ES-I3 (cell line): ENCODE data around the gene DAAM1.

Experiments used
- H3K36me3 ChIP-seq: 2 replicates; pipeline ENCODE4 v1.6.1; 2013; ENCODE audit warnings: mild to moderate bottlenecking, low read length, control low read depth, moderate library complexity; ENCODE audit not compliant: insufficient read depth
- H3K4me1 ChIP-seq: 2 replicates; pipeline ENCODE4 v1.6.1; 2013; ENCODE audit warnings: mild to moderate bottlenecking, control low read depth, low read length; ENCODE audit not compliant: insufficient read depth
- H3K9ac ChIP-seq: 2 replicates; pipeline ENCODE4 v1.6.1; 2013; ENCODE audit warnings: low read depth, mild to moderate bottlenecking, low read length, moderate library complexity
- H3K9me3 ChIP-seq: 2 replicates; pipeline ENCODE4 v1.6.1; 2013; ENCODE audit warnings: mild to moderate bottlenecking, low read length, moderate library complexity; ENCODE audit not compliant: control insufficient read depth, insufficient read depth

The DAAM1 gene

GRCh38 chr14:59197695-59198262 lies 9.3 kb downstream of the DAAM1 start:
- H3K9me3 ChIP-seq: no peaks in the 10 kb centered on the region
- H3K4me1 ChIP-seq: 0 out of 2 replicates have a peak, but pooled peaks cover 2% of the 10 kb centered on the region
- no peak overlapping the region for H3K9ac ChIP-seq
- no peaks in the 10 kb centered on the region for H3K36me3 ChIP-seq

DNA sequence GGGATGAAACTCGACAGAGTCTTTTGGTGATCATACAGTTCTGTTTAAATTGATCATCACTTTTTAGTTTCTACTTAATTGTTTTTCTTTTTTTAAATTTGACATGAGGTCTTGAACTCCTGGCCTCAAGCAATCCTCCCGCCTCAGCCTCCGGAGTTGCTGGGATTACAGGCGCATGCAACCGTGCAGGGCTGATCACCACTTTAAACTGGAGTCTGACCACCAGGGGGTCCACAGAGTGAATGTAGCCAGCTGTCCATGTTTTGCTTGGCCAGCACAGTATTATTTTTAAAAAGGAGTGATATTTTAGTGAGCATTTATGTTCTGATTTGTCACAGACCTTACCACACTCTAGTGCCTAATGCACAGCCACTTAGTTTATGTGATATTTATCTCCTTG lies 10.7 kb downstream of the DAAM1 start:
- Histone ChIP-seq H3K9ac (no peak overlapping the region), H3K36me3 (no peaks in the 10 kb centered on the region), H3K9me3 (no peaks in the 10 kb centered on the region), H3K4me1 (0 out of 2 replicates have a peak, but pooled peaks cover 2% of the 10 kb centered on the region)

DNA sequence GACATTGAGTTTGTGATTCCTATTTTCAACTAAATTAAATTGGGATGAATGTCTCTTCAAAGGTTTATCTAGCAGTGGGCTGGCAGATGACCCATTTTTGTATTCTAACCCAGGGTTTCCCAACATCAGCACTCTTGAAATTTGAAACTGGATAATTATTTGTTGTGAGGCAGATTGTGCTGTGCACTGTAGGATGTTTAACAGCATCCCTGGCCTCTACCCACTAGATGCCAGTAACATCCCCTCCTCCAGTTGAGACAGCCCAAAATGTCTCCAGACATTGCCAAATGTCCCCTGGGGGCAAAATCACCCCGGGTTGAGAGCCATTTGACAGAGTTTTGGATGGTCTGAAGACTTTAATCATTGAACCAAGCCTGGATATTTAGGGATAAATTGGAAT lies 11.1 kb downstream of the DAAM1 start:
- Histone ChIP-seq H3K9ac (no peak overlapping the region), H3K9me3 (no peaks in the 10 kb centered on the region), H3K36me3 (no peaks in the 10 kb centered on the region), H3K4me1 (0 out of 2 replicates have a peak, but pooled peaks cover 2% of the 10 kb centered on the region)

DNA sequence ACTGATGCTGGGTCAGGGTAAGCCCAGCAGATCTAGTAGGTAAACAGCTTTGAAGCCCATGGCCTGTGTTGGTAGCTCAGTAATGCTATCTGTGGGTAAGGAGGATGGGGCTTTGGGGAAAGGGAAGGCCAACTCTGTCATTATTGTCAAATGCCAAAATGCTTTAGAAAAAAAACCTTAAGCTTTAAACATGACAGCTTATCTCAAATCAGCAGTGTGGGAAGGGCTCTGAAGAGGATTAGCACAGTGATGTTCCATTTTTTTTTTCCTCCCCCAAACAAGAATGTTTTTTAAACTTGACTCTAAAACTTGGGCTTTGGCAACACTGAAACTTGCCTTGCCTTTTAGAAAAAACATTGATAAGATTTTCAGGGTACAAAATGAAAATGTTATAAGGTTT lies 11.7 kb downstream of the DAAM1 start:
- Histone ChIP-seq H3K9me3 (no peaks in the 10 kb centered on the region), H3K4me1 (0 out of 2 replicates have a peak, but pooled peaks cover 2% of the 10 kb centered on the region), H3K36me3 (no peaks in the 10 kb centered on the region), H3K9ac (no peak overlapping the region)

DNA sequence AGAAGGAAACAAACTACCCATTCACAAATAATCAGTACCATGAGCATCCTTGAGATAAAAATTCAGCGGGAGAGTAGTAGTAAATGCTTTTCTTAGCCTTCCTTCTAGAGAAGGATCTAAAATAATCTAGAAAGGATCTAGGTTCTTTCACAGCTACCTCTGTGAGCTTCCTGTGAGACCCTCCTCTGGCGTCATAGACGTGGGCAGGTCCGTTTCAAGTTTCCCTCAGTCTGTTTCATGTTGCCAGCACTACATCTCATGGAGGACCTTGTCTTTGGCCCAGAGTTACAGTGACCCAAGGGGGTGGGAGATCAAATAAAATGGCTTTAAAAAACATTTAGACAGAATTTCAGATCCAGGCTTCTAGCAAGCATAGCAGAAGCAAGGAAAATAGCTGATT lies 13.6 kb downstream of the DAAM1 start:
- no peaks in the 10 kb centered on the region for H3K36me3 ChIP-seq
- H3K4me1 ChIP-seq: 0 out of 2 replicates have a peak, but pooled peaks cover 2% of the 10 kb centered on the region
- H3K9ac ChIP-seq: no peak overlapping the region
- H3K9me3 ChIP-seq: no peaks in the 10 kb centered on the region

- Histone ChIP-seq H3K36me3 (no peaks in the 10 kb centered on the region), H3K9ac (no peak overlapping the region), H3K4me1 (peaks cover 7% of the 10 kb centered on the region; the same call in 1 of the 2 replicates), H3K9me3 (no peaks in the 10 kb centered on the region)
Observed at GRCh38 chr14:59204305-59204704, 15.8 kb downstream of the DAAM1 start.

- Histone ChIP-seq H3K9me3 (no peaks in the 10 kb centered on the region), H3K9ac (no peak overlapping the region), H3K4me1 (peaks cover 17% of the 10 kb centered on the region; the same call in 1 of the 2 replicates), H3K36me3 (no peaks in the 10 kb centered on the region)
Observed at GRCh38 chr14:59206892-59207291, 18.4 kb downstream of the DAAM1 start.

- Histone ChIP-seq H3K4me1 (peaks cover 17% of the 10 kb centered on the region; the same call in 1 of the 2 replicates), H3K9ac (no peak overlapping the region), H3K36me3 (no peaks in the 10 kb centered on the region), H3K9me3 (no peaks in the 10 kb centered on the region)
Observed at GRCh38 chr14:59207506-59207933, 19.1 kb downstream of the DAAM1 start.

GRCh38 chr14:59208224-59208814 lies 19.9 kb downstream of the DAAM1 start:
- no peaks in the 10 kb centered on the region for H3K36me3 ChIP-seq
- H3K9me3 ChIP-seq: no peaks in the 10 kb centered on the region
- peaks cover 18% of the 10 kb centered on the region; the same call in 1 of the 2 replicates for H3K4me1 ChIP-seq
- no peak overlapping the region for H3K9ac ChIP-seq

- Histone ChIP-seq H3K9ac (no peak overlapping the region), H3K36me3 (no peaks in the 10 kb centered on the region), H3K9me3 (no peaks in the 10 kb centered on the region), H3K4me1 (peaks cover 20% of the 10 kb centered on the region; the same call in 1 of the 2 replicates)
Observed at GRCh38 chr14:59208954-59209353, 20.5 kb downstream of the DAAM1 start.

DNA sequence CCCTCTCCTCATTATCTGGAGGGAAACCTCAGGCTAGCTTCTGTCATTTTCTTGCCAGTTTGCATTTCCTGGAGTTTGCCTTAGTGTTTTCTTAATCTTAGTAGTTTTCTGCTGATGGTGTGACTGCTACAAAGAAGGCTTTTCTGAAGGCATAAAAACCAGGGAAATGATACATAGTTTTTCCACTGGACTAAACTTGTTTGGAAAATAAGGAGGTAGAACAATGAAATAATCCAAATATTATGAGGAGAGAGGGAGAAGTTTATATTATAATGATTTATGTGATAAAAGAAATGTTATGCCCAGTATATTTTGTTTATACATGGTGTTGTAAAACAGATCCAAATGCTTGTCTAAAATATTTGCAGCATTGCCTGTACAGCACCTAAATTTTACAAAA lies 22.2 kb downstream of the DAAM1 start:
- H3K4me1 ChIP-seq: peaks cover 22% of the 10 kb centered on the region
- H3K36me3 ChIP-seq: no peaks in the 10 kb centered on the region
- H3K9ac ChIP-seq: no peak overlapping the region
- no peaks in the 10 kb centered on the region for H3K9me3 ChIP-seq

- no peaks in the 10 kb centered on the region for H3K36me3 ChIP-seq
- peaks cover 16% of the 10 kb centered on the region for H3K4me1 ChIP-seq
- H3K9ac ChIP-seq: no peak overlapping the region
- no peaks in the 10 kb centered on the region for H3K9me3 ChIP-seq
Observed at GRCh38 chr14:59213368-59214315, 25.2 kb downstream of the DAAM1 start.

DNA sequence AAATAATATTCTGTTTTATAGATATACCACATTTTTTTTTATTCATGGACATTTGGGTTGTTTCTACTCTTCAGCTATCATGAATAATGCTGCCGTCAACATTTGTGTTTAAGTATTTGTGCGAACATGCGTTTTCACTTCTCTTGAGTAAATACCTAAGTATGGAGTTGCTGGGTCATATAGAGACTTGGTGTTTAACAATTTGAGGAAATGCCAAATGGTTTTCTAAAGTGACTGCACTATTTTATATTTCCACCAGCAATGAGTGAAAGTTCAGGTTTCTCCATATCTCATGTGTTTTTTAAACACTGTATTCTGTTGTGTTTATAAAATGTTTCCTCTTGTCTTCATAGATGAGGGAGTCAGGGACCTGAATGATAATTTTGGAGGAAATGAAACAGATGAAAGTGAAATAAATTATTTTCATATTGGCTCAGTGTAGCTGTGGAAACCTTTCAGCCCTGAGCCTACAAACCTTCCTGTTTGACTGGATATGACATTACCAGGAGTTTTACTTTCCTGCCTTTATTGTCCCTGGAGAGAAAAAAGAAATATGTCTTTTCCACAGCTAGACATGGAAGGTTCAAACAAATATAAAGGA lies 26.3 kb downstream of the DAAM1 start:
- H3K36me3 ChIP-seq: no peaks in the 10 kb centered on the region
- no peaks in the 10 kb centered on the region for H3K9me3 ChIP-seq
- H3K4me1 ChIP-seq: peaks cover 16% of the 10 kb centered on the region
- H3K9ac ChIP-seq: no peak overlapping the region

DNA sequence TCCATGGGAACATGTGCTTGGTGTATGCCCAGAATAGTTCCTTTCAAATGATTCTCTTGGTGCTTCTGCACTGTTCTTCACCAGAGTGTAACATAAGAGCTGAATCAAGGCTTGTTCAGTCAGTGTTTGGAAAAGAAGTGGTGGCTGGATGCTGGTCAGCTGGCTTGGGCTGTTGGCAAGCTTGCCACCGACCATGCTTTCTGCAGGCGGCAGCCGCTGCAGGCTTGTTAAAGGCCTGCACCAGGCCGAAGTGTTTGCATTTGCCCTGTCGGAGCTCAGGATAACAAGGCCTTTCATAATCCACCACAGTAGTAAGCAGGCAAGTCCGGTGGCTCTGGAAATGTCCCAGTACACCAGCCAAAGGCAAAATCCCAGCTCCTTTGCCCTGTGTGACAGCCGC lies 26.9 kb downstream of the DAAM1 start:
- H3K9ac ChIP-seq: no peak overlapping the region
- no peaks in the 10 kb centered on the region for H3K9me3 ChIP-seq
- H3K36me3 ChIP-seq: no peaks in the 10 kb centered on the region
- H3K4me1 ChIP-seq: peaks cover 16% of the 10 kb centered on the region
